Endodermal cell (in vitro differentiated cells): Measurements from ENCODE around the gene FAM228A. TPM values are rescaled to one million over a fixed set of nuclear protein-coding genes. Genes with fewer than 3 reads are reported as not detected.

Experiments used
- DNase-seq: peaks from one replicate; pipeline ENCODE4 v3.0.0-alpha.2; 2017
- H3K27ac ChIP-seq: 2 replicates; pipeline ENCODE4 v1.5.1; 2013; ENCODE audit warnings: mild to moderate bottlenecking, low read depth, low read length, moderate library complexity
- H3K27me3 ChIP-seq: 2 replicates; pipeline ENCODE4 v1.6.1; 2013; ENCODE audit warnings: mild to moderate bottlenecking, low read length, moderate library complexity; ENCODE audit not compliant: insufficient read depth, control insufficient read depth, poor library complexity, severe bottlenecking
- H3K36me3 ChIP-seq: 2 replicates; pipeline ENCODE4 v1.7.0; 2013; ENCODE audit warnings: mild to moderate bottlenecking, low read length, moderate library complexity; ENCODE audit not compliant: control insufficient read depth, insufficient read depth
- H3K4me1 ChIP-seq: one replicate; pipeline ENCODE4 v1.7.0; 2013; ENCODE audit warnings: low read length; ENCODE audit not compliant: control insufficient read depth, insufficient read depth
- H3K4me3 ChIP-seq: 2 replicates; pipeline ENCODE4 v1.5.1; 2013; ENCODE audit warnings: mild to moderate bottlenecking, low read length, moderate library complexity
- H3K9ac ChIP-seq: 2 replicates; pipeline ENCODE4 v1.6.1; 2013; ENCODE audit warnings: mild to moderate bottlenecking, low read length, moderate library complexity; ENCODE audit not compliant: poor library complexity, severe bottlenecking; ENCODE audit errors: extremely low read depth
- H3K9me3 ChIP-seq: 2 replicates; pipeline ENCODE4 v1.6.1; 2013; ENCODE audit warnings: mild to moderate bottlenecking, low read length, moderate library complexity; ENCODE audit not compliant: control insufficient read depth
- H3K27ac Mint-ChIP-seq: 2 replicates; pipeline ENCODE4 v1.8.0; 2020; ENCODE audit warnings: mixed read lengths
- H3K27me3 Mint-ChIP-seq: 2 replicates; pipeline ENCODE4 v1.8.0; 2021; ENCODE audit warnings: mild to moderate bottlenecking, mixed read lengths; ENCODE audit not compliant: insufficient read depth
- H3K36me3 Mint-ChIP-seq: 2 replicates; pipeline ENCODE4 v1.8.0; 2020; ENCODE audit warnings: low read depth, mixed read lengths
- H3K4me1 Mint-ChIP-seq: 2 replicates; pipeline ENCODE4 v1.8.0; 2020; ENCODE audit warnings: mixed read lengths
- H3K4me3 Mint-ChIP-seq: 2 replicates; pipeline ENCODE4 v1.8.0; 2020; ENCODE audit warnings: mild to moderate bottlenecking, moderate library complexity, mixed read lengths
- H3K9me3 Mint-ChIP-seq: 2 replicates; pipeline ENCODE4 v1.8.0; 2020; ENCODE audit warnings: mild to moderate bottlenecking, mixed read lengths
- WGBS, 2 experiments: methylation state at CpG; one replicate each; pipeline versions ENCODE4 v1.1.5 to v1.1.7; 2013; ENCODE audit warnings: missing lambda C conversion rate in 2 of 2, mixed read lengths in 1 of 2; ENCODE audit not compliant: insufficient coverage in 1 of 2, insufficient read length in 1 of 2; 5-methylcytosine and 5-hydroxymethylcytosine counted together
- total RNA-seq, 2 donors: library from RNA; stranded (reverse); fragmentation: NEBNext Ultra II Directional in 1 of 2; extraction: Animal tissue kit (Norgen Biotek cat#: 25700) in 1 of 2; gene quantifications; 2 replicates in 1 of 2; 3 replicates in 1 of 2; pipeline ENCODE4 v1.2.1, GENCODE V29; 2021
- TF ChIP-seq, protein P1 (sequence below): fragments of 200-600 bp; sonication (generic); conservative IDR thresholded peaks from 2 replicates; pipeline ENCODE4 v1.5.0; 2021; ENCODE audit warnings: antibody characterized with exemption, mild to moderate bottlenecking

Gene FAM228A
- total RNA-seq, 2 donors from 2014 or later = 0.53 TPM; not detected in 1

DNA sequence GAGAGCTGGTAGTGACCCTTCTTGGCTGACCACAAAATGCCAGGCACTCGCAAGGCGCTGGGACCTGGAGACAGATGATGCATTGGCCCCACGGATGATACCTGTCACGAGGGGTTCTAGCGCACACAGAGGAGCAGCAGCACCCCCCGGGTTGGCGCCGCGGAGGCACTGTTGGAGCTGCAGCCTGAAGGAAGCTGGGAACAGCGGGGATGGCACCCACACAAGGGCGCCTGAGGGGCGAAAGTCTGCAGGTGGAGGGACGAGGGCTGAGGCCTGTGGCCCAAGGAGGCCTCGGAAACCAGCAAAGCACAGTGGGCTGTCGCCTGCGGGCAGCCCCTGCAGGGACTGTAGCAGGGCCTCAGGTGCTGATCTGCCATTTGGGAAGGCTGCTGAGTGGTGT is 33.6 kb downstream of the FAM228A start:
- Histone ChIP-seq H3K4me3 (no peak overlapping the region), H3K27ac (no peak overlapping the region), H3K9me3 (no peaks in the 10 kb centered on the region), H3K4me1 (no peaks in the 10 kb centered on the region), H3K9ac (no peak overlapping the region), H3K27me3 (peaks cover 95% of the 10 kb centered on the region), H3K36me3 (no peaks in the 10 kb centered on the region)
- Mint-ChIP-seq H3K4me3 (no peak overlapping the region), H3K27ac (no peak overlapping the region), H3K36me3 (peaks cover 32% of the 10 kb centered on the region), H3K27me3 (peaks cover 76% of the 10 kb centered on the region), H3K4me1 (no peaks in the 10 kb centered on the region), H3K9me3 (no peaks in the 10 kb centered on the region)
- 96% methylated on average over 15 to 16 of the region's 16 CpGs for WGBS, 2 experiments
- DNase-seq = no peak
- TF ChIP-seq, protein P1, sequence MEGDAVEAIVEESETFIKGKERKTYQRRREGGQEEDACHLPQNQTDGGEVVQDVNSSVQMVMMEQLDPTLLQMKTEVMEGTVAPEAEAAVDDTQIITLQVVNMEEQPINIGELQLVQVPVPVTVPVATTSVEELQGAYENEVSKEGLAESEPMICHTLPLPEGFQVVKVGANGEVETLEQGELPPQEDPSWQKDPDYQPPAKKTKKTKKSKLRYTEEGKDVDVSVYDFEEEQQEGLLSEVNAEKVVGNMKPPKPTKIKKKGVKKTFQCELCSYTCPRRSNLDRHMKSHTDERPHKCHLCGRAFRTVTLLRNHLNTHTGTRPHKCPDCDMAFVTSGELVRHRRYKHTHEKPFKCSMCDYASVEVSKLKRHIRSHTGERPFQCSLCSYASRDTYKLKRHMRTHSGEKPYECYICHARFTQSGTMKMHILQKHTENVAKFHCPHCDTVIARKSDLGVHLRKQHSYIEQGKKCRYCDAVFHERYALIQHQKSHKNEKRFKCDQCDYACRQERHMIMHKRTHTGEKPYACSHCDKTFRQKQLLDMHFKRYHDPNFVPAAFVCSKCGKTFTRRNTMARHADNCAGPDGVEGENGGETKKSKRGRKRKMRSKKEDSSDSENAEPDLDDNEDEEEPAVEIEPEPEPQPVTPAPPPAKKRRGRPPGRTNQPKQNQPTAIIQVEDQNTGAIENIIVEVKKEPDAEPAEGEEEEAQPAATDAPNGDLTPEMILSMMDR = no peak

DNA sequence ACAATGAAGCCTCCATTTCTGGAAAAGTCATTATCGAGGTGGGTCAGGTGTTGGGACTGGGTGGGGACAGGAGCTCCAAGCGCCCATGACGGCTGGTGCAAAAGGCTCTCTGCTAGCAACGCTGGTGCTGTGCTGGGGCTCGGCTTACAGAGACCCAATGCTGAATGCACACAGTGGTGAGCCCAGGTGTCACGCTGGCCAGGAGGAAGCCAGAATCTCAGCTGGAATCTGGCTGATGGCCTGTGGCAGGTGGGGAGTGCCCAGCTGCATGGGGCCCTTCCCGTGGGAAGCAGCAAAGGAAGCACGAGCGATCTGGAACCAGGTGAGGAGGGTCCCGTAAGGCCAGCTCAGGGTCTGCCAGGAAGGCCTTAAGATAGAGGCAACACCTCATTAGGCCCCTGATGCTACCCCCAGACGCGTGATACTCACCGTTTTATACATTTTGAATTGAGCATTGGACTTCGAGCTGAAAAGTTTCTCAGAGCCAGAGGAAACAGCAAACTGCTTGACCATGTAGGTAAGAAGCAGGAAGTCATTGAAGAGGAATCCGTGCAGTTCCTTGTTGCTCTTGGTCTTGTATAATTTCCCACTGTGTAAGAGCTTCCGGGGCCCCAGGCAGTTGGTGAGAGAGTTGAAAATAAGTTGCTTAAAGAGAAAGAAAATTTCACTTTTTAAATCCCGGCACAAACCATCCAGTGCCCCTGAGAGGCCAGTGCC is 34.7 kb downstream of the FAM228A start:
- no peak for DNase-seq
- H3K4me1 Mint-ChIP-seq = no peaks in the 10 kb centered on the region
- no peaks in the 10 kb centered on the region for H3K36me3 ChIP-seq
- no peak overlapping the region for H3K4me3 ChIP-seq
- H3K27me3 Mint-ChIP-seq = peaks cover 70% of the 10 kb centered on the region
- H3K9me3 Mint-ChIP-seq = no peaks in the 10 kb centered on the region
- H3K27ac Mint-ChIP-seq = peak overlapping the region; percentile 59
- no peak overlapping the region for H3K4me3 Mint-ChIP-seq
- 94 to 97% methylated on average over 12 to 17 of the region's 17 CpGs for WGBS, 2 experiments
- TF ChIP-seq, protein P1 = no peak
- peaks cover 95% of the 10 kb centered on the region for H3K27me3 ChIP-seq
- H3K4me1 ChIP-seq = no peaks in the 10 kb centered on the region
- no peak overlapping the region for H3K27ac ChIP-seq
- peaks cover 22% of the 10 kb centered on the region for H3K36me3 Mint-ChIP-seq
- H3K9ac ChIP-seq = no peak overlapping the region
- no peaks in the 10 kb centered on the region for H3K9me3 ChIP-seq

DNA sequence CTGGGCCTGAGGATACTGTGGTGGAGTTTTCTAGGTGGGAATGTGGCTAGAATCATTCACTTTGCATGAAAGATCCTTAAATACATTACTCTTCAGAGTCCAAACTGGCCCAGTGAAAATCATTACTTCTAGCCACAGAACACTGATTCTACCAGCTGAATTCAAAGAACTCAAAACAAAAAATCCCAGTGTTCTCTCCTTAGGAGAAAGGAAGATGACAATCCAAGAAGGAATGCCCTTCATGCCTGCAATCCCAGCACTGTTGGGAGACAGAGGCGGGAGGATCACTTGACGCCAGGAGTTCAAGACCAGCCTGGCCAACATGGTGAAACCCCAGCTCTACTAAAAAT is 35.2 kb downstream of the FAM228A start:
- Mint-ChIP-seq H3K4me1 (no peaks in the 10 kb centered on the region), H3K9me3 (no peaks in the 10 kb centered on the region), H3K4me3 (no peak overlapping the region), H3K36me3 (peaks cover 19% of the 10 kb centered on the region), H3K27me3 (peaks cover 70% of the 10 kb centered on the region), H3K27ac (peak overlapping the region; percentile 59)
- no peaks in the 10 kb centered on the region for H3K9me3 ChIP-seq
- no peak for DNase-seq
- H3K27ac ChIP-seq = no peak overlapping the region
- no peaks in the 10 kb centered on the region for H3K4me1 ChIP-seq
- no peaks in the 10 kb centered on the region for H3K36me3 ChIP-seq
- H3K9ac ChIP-seq = no peak overlapping the region
- no peak overlapping the region for H3K4me3 ChIP-seq
- TF ChIP-seq, protein P1 = no peak
- 87 to 93% methylated on average over 2 of the region's 2 CpGs for WGBS, 2 experiments
- peaks cover 95% of the 10 kb centered on the region for H3K27me3 ChIP-seq
